Bronchial epithelial cell (primary cell): ENCODE data around the gene ZNF774. TPM values are rescaled to one million over a fixed set of nuclear protein-coding genes. Genes with fewer than 3 reads are reported as not detected.

ENCODE experiments used
- DNase-seq: peaks from one replicate; pipeline ENCODE4 v3.0.0-alpha.2; 2010; ENCODE audit warnings: low read depth
- FAIRE-seq: peaks from 2 replicates; lab custom pipeline; 2011; peaks lifted over from hg19 to GRCh38; lab: Jason Lieb, UNC
- H3K27me3 ChIP-seq: 2 replicates; pipeline ENCODE4 v1.5.1; 2011; ENCODE audit warnings: low read length; ENCODE audit not compliant: control insufficient read depth, insufficient read depth
- H3K36me3 ChIP-seq: 2 replicates; pipeline ENCODE4 v1.5.1; 2011; ENCODE audit warnings: low read length; ENCODE audit not compliant: control insufficient read depth, insufficient read depth
- H3K4me3 ChIP-seq: 2 replicates; pipeline ENCODE4 v1.5.1; 2011; ENCODE audit warnings: mild to moderate bottlenecking, low read depth, low read length, control low read depth
- total RNA-seq: library from RNA; depleted of rRNA; stranded (reverse); fragments of >200 nt; gene quantifications from 2 replicates; pipeline ENCODE4 v1.2.1, GENCODE V29; 2014
- TF ChIP-seq, protein P1 (sequence below): IDR thresholded peaks from 2 replicates; pipeline ENCODE4 v1.5.1; 2011; ENCODE audit warnings: mild to moderate bottlenecking, moderate library complexity, low read length, control low read depth, inconsistent platforms; ENCODE audit not compliant: insufficient read depth, severe bottlenecking

ZNF774 gene
- total RNA-seq, 1 donor from 2014 or later = 4.2 TPM

DNA sequence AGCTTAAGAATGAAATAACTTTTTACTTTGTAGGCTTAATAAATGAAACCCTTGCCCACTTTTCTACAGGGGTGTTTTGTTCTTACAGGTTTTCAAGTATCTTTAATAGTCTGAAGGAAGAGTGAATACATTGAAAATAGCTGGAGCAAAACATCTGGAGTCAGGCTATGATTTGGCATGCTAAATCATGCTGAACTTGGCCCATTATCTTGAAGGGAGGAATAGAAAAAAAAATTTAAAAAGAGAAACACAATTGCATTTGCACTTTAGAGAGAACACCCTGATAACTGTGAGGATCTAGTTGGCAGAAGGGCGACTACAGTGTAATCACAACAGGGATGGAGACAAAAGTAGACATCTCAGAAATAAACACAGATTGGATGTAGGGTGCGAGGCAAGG, 34.1 kb downstream of the ZNF774 start:
- Histone ChIP-seq H3K36me3 (no peaks in the 10 kb centered on the region), H3K27me3 (no peaks in the 10 kb centered on the region), H3K4me3 (no peak overlapping the region)
- DNase-seq (no peak), FAIRE-seq (no peak)
- TF ChIP-seq, protein P1, sequence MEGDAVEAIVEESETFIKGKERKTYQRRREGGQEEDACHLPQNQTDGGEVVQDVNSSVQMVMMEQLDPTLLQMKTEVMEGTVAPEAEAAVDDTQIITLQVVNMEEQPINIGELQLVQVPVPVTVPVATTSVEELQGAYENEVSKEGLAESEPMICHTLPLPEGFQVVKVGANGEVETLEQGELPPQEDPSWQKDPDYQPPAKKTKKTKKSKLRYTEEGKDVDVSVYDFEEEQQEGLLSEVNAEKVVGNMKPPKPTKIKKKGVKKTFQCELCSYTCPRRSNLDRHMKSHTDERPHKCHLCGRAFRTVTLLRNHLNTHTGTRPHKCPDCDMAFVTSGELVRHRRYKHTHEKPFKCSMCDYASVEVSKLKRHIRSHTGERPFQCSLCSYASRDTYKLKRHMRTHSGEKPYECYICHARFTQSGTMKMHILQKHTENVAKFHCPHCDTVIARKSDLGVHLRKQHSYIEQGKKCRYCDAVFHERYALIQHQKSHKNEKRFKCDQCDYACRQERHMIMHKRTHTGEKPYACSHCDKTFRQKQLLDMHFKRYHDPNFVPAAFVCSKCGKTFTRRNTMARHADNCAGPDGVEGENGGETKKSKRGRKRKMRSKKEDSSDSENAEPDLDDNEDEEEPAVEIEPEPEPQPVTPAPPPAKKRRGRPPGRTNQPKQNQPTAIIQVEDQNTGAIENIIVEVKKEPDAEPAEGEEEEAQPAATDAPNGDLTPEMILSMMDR = no peak

- peak; percentile 91 for DNase-seq
- TF ChIP-seq, protein P1 = no peak
- Histone ChIP-seq H3K4me3 (peak within 1 kb of the TSS; percentile 92), H3K27me3 (no peaks in the 10 kb centered on the region), H3K36me3 (peaks cover 2% of the 10 kb centered on the region)
- FAIRE-seq = no peak
Measured at GRCh38 chr15:90387534-90388461, 35.7 kb downstream of the ZNF774 start, which contains the start of gene IQGAP1. TSS of gene IQGAP1 (plus strand) at chr15:90388242. CDS start at chr15:90388342, 100 bp downstream.

GRCh38 chr15:90388462-90389380, 36.6 kb downstream of the ZNF774 start:
- no peak for FAIRE-seq
- TF ChIP-seq, protein P1 = no peak
- peaks cover 2% of the 10 kb centered on the region for H3K36me3 ChIP-seq
- DNase-seq = no peak
- peak overlapping the region; percentile 92 for H3K4me3 ChIP-seq
- no peaks in the 10 kb centered on the region for H3K27me3 ChIP-seq

- FAIRE-seq (no peak), DNase-seq (no peak)
- peaks cover 2% of the 10 kb centered on the region for H3K36me3 ChIP-seq
- TF ChIP-seq, protein P1 = no peak
- peak overlapping the region; percentile 92 for H3K4me3 ChIP-seq
- no peaks in the 10 kb centered on the region for H3K27me3 ChIP-seq
Measured at GRCh38 chr15:90389513-90389912, 37.4 kb downstream of the ZNF774 start.

GRCh38 chr15:90393040-90393439, 41.0 kb downstream of the ZNF774 start:
- TF ChIP-seq, protein P1 = no peak
- no peak overlapping the region for H3K4me3 ChIP-seq
- DNase-seq (no peak), FAIRE-seq (no peak)
- H3K27me3 ChIP-seq = no peaks in the 10 kb centered on the region
- H3K36me3 ChIP-seq = peaks cover 2% of the 10 kb centered on the region
